ENCODE data around the gene C10orf67. TPM values are rescaled to one million over a fixed set of nuclear protein-coding genes. Genes with fewer than 3 reads are reported as not detected.
"Not testable (repeated sequence)": the region's sequence is repeated elsewhere in the genome, so short reads cannot be mapped to it uniquely, and the experiment has no call there.

C10orf67 gene
- total and polyA plus RNA-seq, 2 experiments from 2014 or later: 0.16 TPM; not detected in 1

DNA sequence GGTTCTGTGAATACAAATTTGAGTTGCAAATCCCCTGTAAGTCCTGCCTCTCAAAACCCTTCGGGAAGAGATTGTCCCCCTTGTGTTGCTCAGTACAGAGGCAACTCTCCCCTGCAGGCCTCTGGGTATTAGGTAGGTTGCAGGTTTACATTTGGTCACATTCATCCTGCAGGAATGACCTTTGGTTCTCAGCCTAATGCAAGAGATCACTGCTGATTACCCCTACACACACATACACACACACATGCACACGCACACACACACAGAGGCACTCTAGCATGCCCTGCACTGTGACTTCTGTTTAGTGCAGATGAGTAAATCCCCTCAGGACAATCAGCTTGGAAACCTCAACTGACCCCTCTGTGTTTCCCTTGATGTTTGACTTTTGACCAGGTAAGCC, 69.2 kb downstream of the C10orf67 start:
- Mint-ChIP-seq H3K27ac (no peak overlapping the region), H3K36me3 (ENCODE audit: low read depth) (peaks cover 11% of the 10 kb centered on the region), H3K9me3 (peaks cover 21% of the 10 kb centered on the region), H3K27me3 (ENCODE audit: insufficient read depth, low read depth, poor library complexity) (peaks cover 1% of the 10 kb centered on the region), H3K4me3 (no peak overlapping the region), H3K4me1 (peaks cover 4% of the 10 kb centered on the region; the same call in 2 of the 3 replicates)
- Histone ChIP-seq H3K4me1 (ENCODE audit: insufficient read depth) (peaks cover 4% of the 10 kb centered on the region; the same call in 1 of the 2 replicates), H3K79me2 (replicated peaks; ENCODE audit: insufficient read depth) (no peaks in the 10 kb centered on the region), H4K20me1 (replicated peaks; ENCODE audit: insufficient read depth) (no peaks in the 10 kb centered on the region), H3K27me3 (ENCODE audit: insufficient read depth) (no peaks in the 10 kb centered on the region), H2AFZ (no peak overlapping the region), H3K36me3 (ENCODE audit: insufficient read depth) (peaks cover 11% of the 10 kb centered on the region), H3K27ac (ENCODE audit: low read depth) (no peak overlapping the region), H3K4me3 (no peak overlapping the region), H3F3A (replicated peaks; ENCODE audit: low read depth) (no peaks in the 10 kb centered on the region), H3K4me2 (no peak overlapping the region), H3K9me2 (ENCODE audit: insufficient read depth) (no peaks in the 10 kb centered on the region)
- TF ChIP-seq EZH2phosphoT487 (IDR thresholded peaks at IDR 0.05; ENCODE audit: unreplicated experiment) (no peak), POLR2AphosphoS5 (IDR thresholded peaks at IDR 0.05; ENCODE audit: low read depth) (no peak), STAT1 (IDR thresholded peaks at IDR 0.05; ENCODE audit: unreplicated experiment) (no peak)
- TF ChIP-seq, protein P1, sequence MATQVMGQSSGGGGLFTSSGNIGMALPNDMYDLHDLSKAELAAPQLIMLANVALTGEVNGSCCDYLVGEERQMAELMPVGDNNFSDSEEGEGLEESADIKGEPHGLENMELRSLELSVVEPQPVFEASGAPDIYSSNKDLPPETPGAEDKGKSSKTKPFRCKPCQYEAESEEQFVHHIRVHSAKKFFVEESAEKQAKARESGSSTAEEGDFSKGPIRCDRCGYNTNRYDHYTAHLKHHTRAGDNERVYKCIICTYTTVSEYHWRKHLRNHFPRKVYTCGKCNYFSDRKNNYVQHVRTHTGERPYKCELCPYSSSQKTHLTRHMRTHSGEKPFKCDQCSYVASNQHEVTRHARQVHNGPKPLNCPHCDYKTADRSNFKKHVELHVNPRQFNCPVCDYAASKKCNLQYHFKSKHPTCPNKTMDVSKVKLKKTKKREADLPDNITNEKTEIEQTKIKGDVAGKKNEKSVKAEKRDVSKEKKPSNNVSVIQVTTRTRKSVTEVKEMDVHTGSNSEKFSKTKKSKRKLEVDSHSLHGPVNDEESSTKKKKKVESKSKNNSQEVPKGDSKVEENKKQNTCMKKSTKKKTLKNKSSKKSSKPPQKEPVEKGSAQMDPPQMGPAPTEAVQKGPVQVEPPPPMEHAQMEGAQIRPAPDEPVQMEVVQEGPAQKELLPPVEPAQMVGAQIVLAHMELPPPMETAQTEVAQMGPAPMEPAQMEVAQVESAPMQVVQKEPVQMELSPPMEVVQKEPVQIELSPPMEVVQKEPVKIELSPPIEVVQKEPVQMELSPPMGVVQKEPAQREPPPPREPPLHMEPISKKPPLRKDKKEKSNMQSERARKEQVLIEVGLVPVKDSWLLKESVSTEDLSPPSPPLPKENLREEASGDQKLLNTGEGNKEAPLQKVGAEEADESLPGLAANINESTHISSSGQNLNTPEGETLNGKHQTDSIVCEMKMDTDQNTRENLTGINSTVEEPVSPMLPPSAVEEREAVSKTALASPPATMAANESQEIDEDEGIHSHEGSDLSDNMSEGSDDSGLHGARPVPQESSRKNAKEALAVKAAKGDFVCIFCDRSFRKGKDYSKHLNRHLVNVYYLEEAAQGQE (IDR thresholded peaks at IDR 0.05; ENCODE audit: unreplicated experiment): no peak
- DNase-seq (ENCODE audit: low spot score): no peak
- ATAC-seq: no peak

DNA sequence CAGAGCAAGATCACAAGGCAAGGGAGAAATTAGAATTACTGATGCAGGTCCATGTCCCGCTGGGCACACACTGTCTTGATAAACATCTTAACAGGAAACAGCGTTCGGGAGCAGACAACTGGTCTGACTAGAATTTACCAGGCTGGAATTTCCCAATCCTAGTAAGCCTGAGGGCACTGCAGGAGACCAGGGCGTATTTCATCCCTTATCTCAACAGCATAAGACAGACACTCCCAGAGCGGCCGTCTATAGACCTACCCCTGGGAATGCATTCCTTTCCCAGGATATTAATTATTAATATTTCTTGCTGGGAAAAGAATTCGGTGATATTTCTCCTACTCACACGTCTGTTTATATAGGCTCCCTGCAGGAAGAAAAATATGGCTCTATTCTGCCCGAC, 70.4 kb downstream of the C10orf67 start:
- Mint-ChIP-seq H3K36me3 (ENCODE audit: low read depth) (peaks cover 11% of the 10 kb centered on the region), H3K9me3 (peaks cover 21% of the 10 kb centered on the region)
- ATAC-seq; H3K27me3 Mint-ChIP-seq (ENCODE audit: insufficient read depth, low read depth, poor library complexity); H3K4me3 Mint-ChIP-seq; H3K4me2 ChIP-seq; H3K79me2 ChIP-seq (replicated peaks; ENCODE audit: insufficient read depth); H3F3A ChIP-seq (replicated peaks; ENCODE audit: low read depth); H3K9me2 ChIP-seq (ENCODE audit: insufficient read depth); H3K27ac ChIP-seq (ENCODE audit: low read depth); H3K27ac Mint-ChIP-seq; H3K4me1 Mint-ChIP-seq; H3K4me1 ChIP-seq (ENCODE audit: insufficient read depth); DNase-seq (ENCODE audit: low spot score); H3K4me3 ChIP-seq; H4K20me1 ChIP-seq (replicated peaks; ENCODE audit: insufficient read depth); H2AFZ ChIP-seq; H3K27me3 ChIP-seq (ENCODE audit: insufficient read depth): not testable (repeated sequence)
- H3K36me3 ChIP-seq (ENCODE audit: insufficient read depth): peaks cover 11% of the 10 kb centered on the region

GRCh38 chr10:23270531-23270930, 74.1 kb downstream of the C10orf67 start:
- DNase-seq (ENCODE audit: low spot score) (no peak), ATAC-seq (no peak)
- H4K20me1 ChIP-seq (replicated peaks; ENCODE audit: insufficient read depth): no peaks in the 10 kb centered on the region
- no peaks in the 10 kb centered on the region for H3K4me1 ChIP-seq (ENCODE audit: insufficient read depth)
- H3K27me3 ChIP-seq (ENCODE audit: insufficient read depth): no peaks in the 10 kb centered on the region
- H3K4me3 ChIP-seq: no peak overlapping the region
- no peak overlapping the region for H3K27ac Mint-ChIP-seq
- no peak overlapping the region for H3K4me3 Mint-ChIP-seq
- peaks cover 11% of the 10 kb centered on the region for H3K36me3 ChIP-seq (ENCODE audit: insufficient read depth)
- no peaks in the 10 kb centered on the region for H3K9me2 ChIP-seq (ENCODE audit: insufficient read depth)
- peaks cover 11% of the 10 kb centered on the region for H3K36me3 Mint-ChIP-seq (ENCODE audit: low read depth)
- peaks cover 16% of the 10 kb centered on the region for H3K9me3 Mint-ChIP-seq
- no peaks in the 10 kb centered on the region for H3K79me2 ChIP-seq (replicated peaks; ENCODE audit: insufficient read depth)
- H2AFZ ChIP-seq: no peak overlapping the region
- H3K27ac ChIP-seq (ENCODE audit: low read depth): no peak overlapping the region
- H3K27me3 Mint-ChIP-seq (ENCODE audit: insufficient read depth, low read depth, poor library complexity): peaks cover 1% of the 10 kb centered on the region
- no peaks in the 10 kb centered on the region for H3K4me1 Mint-ChIP-seq
- H3K4me2 ChIP-seq: no peak overlapping the region
- H3F3A ChIP-seq (replicated peaks; ENCODE audit: low read depth): no peaks in the 10 kb centered on the region
- TF ChIP-seq STAT1 (IDR thresholded peaks at IDR 0.05; ENCODE audit: unreplicated experiment): no peak
- TF ChIP-seq, protein P2, sequence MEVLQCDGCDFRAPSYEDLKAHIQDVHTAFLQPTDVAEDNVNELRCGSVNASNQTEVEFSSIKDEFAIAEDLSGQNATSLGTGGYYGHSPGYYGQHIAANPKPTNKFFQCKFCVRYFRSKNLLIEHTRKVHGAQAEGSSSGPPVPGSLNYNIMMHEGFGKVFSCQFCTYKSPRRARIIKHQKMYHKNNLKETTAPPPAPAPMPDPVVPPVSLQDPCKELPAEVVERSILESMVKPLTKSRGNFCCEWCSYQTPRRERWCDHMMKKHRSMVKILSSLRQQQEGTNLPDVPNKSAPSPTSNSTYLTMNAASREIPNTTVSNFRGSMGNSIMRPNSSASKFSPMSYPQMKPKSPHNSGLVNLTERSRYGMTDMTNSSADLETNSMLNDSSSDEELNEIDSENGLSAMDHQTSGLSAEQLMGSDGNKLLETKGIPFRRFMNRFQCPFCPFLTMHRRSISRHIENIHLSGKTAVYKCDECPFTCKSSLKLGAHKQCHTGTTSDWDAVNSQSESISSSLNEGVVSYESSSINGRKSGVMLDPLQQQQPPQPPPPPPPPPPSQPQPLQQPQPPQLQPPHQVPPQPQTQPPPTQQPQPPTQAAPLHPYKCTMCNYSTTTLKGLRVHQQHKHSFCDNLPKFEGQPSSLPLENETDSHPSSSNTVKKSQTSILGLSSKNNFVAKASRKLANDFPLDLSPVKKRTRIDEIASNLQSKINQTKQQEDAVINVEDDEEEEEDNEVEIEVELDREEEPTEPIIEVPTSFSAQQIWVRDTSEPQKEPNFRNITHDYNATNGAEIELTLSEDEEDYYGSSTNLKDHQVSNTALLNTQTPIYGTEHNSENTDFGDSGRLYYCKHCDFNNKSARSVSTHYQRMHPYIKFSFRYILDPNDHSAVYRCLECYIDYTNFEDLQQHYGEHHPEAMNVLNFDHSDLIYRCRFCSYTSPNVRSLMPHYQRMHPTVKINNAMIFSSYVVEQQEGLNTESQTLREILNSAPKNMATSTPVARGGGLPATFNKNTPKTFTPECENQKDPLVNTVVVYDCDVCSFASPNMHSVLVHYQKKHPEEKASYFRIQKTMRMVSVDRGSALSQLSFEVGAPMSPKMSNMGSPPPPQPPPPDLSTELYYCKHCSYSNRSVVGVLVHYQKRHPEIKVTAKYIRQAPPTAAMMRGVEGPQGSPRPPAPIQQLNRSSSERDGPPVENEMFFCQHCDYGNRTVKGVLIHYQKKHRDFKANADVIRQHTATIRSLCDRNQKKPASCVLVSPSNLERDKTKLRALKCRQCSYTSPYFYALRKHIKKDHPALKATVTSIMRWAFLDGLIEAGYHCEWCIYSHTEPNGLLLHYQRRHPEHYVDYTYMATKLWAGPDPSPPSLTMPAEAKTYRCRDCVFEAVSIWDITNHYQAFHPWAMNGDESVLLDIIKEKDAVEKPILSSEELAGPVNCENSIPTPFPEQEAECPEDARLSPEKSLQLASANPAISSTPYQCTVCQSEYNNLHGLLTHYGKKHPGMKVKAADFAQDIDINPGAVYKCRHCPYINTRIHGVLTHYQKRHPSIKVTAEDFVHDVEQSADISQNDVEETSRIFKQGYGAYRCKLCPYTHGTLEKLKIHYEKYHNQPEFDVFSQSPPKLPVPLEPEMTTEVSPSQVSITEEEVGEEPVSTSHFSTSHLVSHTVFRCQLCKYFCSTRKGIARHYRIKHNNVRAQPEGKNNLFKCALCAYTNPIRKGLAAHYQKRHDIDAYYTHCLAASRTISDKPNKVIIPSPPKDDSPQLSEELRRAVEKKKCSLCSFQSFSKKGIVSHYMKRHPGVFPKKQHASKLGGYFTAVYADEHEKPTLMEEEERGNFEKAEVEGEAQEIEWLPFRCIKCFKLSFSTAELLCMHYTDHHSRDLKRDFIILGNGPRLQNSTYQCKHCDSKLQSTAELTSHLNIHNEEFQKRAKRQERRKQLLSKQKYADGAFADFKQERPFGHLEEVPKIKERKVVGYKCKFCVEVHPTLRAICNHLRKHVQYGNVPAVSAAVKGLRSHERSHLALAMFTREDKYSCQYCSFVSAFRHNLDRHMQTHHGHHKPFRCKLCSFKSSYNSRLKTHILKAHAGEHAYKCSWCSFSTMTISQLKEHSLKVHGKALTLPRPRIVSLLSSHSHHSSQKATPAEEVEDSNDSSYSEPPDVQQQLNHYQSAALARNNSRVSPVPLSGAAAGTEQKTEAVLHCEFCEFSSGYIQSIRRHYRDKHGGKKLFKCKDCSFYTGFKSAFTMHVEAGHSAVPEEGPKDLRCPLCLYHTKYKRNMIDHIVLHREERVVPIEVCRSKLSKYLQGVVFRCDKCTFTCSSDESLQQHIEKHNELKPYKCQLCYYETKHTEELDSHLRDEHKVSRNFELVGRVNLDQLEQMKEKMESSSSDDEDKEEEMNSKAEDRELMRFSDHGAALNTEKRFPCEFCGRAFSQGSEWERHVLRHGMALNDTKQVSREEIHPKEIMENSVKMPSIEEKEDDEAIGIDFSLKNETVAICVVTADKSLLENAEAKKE (CRISPR knock-in tag; IDR thresholded peaks at IDR 0.05): no peak
- TF ChIP-seq EZH2phosphoT487 (IDR thresholded peaks at IDR 0.05; ENCODE audit: unreplicated experiment): no peak
- TF ChIP-seq ETS1 (IDR thresholded peaks at IDR 0.05): no peak
